HepG2 (cell line): Measurements from ENCODE around the gene KRI1.

Source experiments
- JUND ChIP-seq: sonication (generic); formaldehyde crosslinking; IDR thresholded peaks from 2 replicates; pipeline ENCODE4 v1.8.0; 2022; ENCODE audit warnings: mild to moderate bottlenecking, missing genetic modification reagents
- RAD21 ChIP-seq: fragments of 450-650 bp; formaldehyde crosslinking; IDR thresholded peaks from 2 replicates; pipeline ENCODE4 v1.5.0; 2020; ENCODE audit warnings: mild to moderate bottlenecking
- TEAD3 ChIP-seq: optimal IDR thresholded peaks from 2 replicates; pipeline ENCODE3; 2016; ENCODE audit warnings: borderline replicate concordance
- ZNF775 ChIP-seq: sonication (generic); formaldehyde crosslinking; IDR thresholded peaks from 2 replicates; pipeline ENCODE4 v1.4.0; 2020; ENCODE audit warnings: missing genetic modification reagents, mild to moderate bottlenecking, moderate library complexity, borderline replicate concordance
- ZNF777 ChIP-seq: sonication (generic); formaldehyde crosslinking; IDR thresholded peaks from 2 replicates; pipeline ENCODE4 v1.4.0; 2020; ENCODE audit warnings: missing genetic modification reagents
- TF ChIP-seq, protein P1 (sequence below): sonication (generic); formaldehyde crosslinking; IDR thresholded peaks from 2 replicates; pipeline ENCODE4 v1.4.0; 2020; ENCODE audit warnings: missing genetic modification reagents
- TF ChIP-seq, protein P2 (sequence below): sonication (generic); formaldehyde crosslinking; IDR thresholded peaks from 2 replicates; pipeline ENCODE4 v1.4.0; 2020; ENCODE audit warnings: missing genetic modification reagents

DNA sequence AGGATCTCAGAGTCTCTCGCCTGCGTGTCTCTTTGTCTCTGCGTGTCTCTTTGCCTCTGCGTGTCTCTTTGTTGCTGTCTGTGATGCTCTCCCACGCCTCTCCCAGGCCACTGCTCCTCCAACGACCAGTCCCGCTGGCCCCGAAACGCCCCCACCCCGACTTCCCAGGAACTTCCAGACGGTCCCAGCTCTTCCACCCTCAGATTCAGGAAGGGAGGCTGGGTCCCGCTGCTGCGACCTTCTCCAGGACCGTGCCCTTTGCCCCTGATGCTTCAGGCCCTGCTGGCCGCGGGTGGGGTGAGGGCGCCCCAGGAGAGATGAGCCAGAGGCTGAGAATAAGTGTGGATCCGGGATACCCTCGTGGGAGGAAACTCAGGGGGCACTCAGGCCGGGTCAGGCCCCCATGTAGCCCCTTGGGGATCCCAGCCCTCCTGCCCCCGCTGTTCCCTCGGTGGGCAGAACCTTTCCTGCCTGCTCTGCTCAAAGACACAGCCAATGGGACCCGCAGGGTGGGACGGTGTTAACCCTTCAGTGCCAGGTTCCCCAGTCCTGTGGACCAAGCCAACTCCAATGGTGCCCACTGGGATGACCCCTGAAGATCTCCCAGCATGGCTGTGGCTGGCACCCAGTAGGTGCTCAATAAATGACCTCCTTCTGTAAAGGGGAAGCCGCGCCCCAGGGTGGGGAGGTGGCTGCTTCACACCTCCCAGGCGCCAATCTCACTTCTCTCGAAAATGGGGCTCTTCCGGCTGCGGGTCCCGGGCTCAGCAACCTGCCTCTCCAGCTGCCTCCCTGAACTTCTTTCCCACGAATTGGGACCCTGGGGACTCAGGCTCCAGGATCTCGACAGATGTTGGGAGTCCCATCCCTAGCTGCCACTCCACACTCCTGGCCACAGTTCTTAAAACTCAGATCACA, 47.1 kb downstream of the KRI1 start:
- TF ChIP-seq, protein P1, sequence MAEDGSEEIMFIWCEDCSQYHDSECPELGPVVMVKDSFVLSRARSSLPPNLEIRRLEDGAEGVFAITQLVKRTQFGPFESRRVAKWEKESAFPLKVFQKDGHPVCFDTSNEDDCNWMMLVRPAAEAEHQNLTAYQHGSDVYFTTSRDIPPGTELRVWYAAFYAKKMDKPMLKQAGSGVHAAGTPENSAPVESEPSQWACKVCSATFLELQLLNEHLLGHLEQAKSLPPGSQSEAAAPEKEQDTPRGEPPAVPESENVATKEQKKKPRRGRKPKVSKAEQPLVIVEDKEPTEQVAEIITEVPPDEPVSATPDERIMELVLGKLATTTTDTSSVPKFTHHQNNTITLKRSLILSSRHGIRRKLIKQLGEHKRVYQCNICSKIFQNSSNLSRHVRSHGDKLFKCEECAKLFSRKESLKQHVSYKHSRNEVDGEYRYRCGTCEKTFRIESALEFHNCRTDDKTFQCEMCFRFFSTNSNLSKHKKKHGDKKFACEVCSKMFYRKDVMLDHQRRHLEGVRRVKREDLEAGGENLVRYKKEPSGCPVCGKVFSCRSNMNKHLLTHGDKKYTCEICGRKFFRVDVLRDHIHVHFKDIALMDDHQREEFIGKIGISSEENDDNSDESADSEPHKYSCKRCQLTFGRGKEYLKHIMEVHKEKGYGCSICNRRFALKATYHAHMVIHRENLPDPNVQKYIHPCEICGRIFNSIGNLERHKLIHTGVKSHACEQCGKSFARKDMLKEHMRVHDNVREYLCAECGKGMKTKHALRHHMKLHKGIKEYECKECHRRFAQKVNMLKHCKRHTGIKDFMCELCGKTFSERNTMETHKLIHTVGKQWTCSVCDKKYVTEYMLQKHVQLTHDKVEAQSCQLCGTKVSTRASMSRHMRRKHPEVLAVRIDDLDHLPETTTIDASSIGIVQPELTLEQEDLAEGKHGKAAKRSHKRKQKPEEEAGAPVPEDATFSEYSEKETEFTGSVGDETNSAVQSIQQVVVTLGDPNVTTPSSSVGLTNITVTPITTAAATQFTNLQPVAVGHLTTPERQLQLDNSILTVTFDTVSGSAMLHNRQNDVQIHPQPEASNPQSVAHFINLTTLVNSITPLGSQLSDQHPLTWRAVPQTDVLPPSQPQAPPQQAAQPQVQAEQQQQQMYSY (CRISPR knock-in tag): no peak
- TF ChIP-seq ZNF775 (CRISPR knock-in tag) (no peak), ZNF777 (CRISPR knock-in tag) (no peak), JUND (CRISPR knock-in tag) (no peak), RAD21 (CRISPR knock-in tag) (no peak), TEAD3 (CRISPR knock-in tag) (no peak)
- TF ChIP-seq, protein P2, sequence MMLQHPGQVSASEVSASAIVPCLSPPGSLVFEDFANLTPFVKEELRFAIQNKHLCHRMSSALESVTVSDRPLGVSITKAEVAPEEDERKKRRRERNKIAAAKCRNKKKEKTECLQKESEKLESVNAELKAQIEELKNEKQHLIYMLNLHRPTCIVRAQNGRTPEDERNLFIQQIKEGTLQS (CRISPR knock-in tag): no peak
